K562 (cell line): ENCODE results near the gene TMEM39B. TPM values are rescaled to one million over a fixed set of nuclear protein-coding genes. Genes with fewer than 3 reads are reported as not detected.
A peak's percentile ranks its signal among the peaks of the same experiment; 100 is the strongest.

Source experiments
- CREB1 ChIP-seq, 2 experiments: sonication (generic) in 1 of 2; formaldehyde crosslinking in 1 of 2; IDR thresholded peaks; 2 replicates each; pipeline versions ENCODE4 v1.6.1 to v1.8.0; 2012 to 2022; ENCODE audit warnings: inconsistent platforms in 1 of 2, mild to moderate bottlenecking in 1 of 2, missing genetic modification reagents in 1 of 2, moderate library complexity in 1 of 2
- GTF2E2 ChIP-seq: fragments of 200-800 bp; sonication (Bioruptor generic); IDR thresholded peaks from 2 replicates; pipeline ENCODE4 v1.6.1; 2016; ENCODE audit warnings: missing genetic modification characterization, missing compliant biosample characterization
- ZNF140 ChIP-seq: fragments of 250-450 bp; sonication (Bioruptor Pico); IDR thresholded peaks from 2 replicates; pipeline ENCODE4 v1.8.0; 2021; ENCODE audit warnings: moderate library complexity, mild to moderate bottlenecking, inconsistent platforms
- polyA plus RNA-seq, 8 experiments: library from polyadenylated mRNA; depleted of rRNA in 4 of 8; stranded (reverse) in 5 of 8; unstranded in 3 of 8; fragments of >200 nt; fragmentation: Nextera tagmentation in 2 of 8; fragmentation: Illumina TruSeq in 1 of 8; extraction: Ambion mirVana in 2 of 8; extraction: Trizol in 1 of 8; gene quantifications; 2 replicates each; pipeline versions ENCODE4 v1.2.1 to v1.2.3, GENCODE V29; 2011 to 2014; ENCODE audit warnings: inconsistent platforms in 1 of 8, missing spikeins in 1 of 8
- total RNA-seq, 7 experiments: library from RNA; depleted of rRNA in 6 of 7; stranded (reverse); fragments of >200 nt in 6 of 7; fragmentation: Illumina TruSeq in 2 of 7; extraction: Trizol in 2 of 7; gene quantifications; 2 replicates each; pipeline versions ENCODE4 v1.2.1 to v1.2.3, GENCODE V29; 2011 to 2021; ENCODE audit warnings: low replicate concordance in 1 of 7
- TF ChIP-seq, protein P1 (sequence below): fragments of 450-650 bp; IDR thresholded peaks from 2 replicates; pipeline ENCODE4 v1.6.1; 2014; ENCODE audit warnings: low read depth, mild to moderate bottlenecking, moderate library complexity, borderline replicate concordance
- TF ChIP-seq, protein P2 (sequence below): fragments of 250-450 bp; sonication (Bioruptor Pico); IDR thresholded peaks from 2 replicates; pipeline ENCODE4 v1.4.0; 2020

TMEM39B gene
- total and polyA plus RNA-seq, 9 of the 15 experiments (the other 6 are each of a cell fraction or from before 2014, with no cell fraction given), result 0.92 to 28.5 (median 9.7) TPM

DNA sequence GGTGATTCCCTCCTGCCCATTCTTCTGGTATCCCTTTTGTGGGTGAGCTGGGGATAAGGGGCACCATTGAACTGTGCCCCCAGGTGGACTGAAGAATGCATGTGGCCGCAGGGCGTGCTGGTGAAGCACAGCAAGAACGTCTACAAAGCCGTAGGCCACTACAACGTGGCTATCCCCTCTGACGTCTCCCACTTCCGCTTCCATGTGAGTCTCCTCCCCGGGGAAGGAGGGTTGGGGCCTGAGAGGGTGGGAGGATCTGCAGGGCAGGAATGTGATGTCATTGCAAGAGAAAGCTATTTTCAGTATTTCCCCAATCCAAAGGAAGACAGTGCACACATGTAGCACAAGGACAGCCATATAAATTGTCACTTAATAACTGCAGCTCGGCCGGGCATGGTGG, 27.6 kb downstream of the TMEM39B start (continued):
- TF ChIP-seq, protein P1, sequence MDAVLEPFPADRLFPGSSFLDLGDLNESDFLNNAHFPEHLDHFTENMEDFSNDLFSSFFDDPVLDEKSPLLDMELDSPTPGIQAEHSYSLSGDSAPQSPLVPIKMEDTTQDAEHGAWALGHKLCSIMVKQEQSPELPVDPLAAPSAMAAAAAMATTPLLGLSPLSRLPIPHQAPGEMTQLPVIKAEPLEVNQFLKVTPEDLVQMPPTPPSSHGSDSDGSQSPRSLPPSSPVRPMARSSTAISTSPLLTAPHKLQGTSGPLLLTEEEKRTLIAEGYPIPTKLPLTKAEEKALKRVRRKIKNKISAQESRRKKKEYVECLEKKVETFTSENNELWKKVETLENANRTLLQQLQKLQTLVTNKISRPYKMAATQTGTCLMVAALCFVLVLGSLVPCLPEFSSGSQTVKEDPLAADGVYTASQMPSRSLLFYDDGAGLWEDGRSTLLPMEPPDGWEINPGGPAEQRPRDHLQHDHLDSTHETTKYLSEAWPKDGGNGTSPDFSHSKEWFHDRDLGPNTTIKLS, result no peak
- TF ChIP-seq ZNF140 (CRISPR knock-in tag), result no peak
- no peak for TF ChIP-seq CREB1 (IDR thresholded peaks at IDR 0.05)
- peak; percentile 19; the same call in 1 of the 2 replicates for TF ChIP-seq CREB1 (CRISPR knock-in tag; IDR thresholded peaks at IDR 0.05)
- TF ChIP-seq, protein P2, sequence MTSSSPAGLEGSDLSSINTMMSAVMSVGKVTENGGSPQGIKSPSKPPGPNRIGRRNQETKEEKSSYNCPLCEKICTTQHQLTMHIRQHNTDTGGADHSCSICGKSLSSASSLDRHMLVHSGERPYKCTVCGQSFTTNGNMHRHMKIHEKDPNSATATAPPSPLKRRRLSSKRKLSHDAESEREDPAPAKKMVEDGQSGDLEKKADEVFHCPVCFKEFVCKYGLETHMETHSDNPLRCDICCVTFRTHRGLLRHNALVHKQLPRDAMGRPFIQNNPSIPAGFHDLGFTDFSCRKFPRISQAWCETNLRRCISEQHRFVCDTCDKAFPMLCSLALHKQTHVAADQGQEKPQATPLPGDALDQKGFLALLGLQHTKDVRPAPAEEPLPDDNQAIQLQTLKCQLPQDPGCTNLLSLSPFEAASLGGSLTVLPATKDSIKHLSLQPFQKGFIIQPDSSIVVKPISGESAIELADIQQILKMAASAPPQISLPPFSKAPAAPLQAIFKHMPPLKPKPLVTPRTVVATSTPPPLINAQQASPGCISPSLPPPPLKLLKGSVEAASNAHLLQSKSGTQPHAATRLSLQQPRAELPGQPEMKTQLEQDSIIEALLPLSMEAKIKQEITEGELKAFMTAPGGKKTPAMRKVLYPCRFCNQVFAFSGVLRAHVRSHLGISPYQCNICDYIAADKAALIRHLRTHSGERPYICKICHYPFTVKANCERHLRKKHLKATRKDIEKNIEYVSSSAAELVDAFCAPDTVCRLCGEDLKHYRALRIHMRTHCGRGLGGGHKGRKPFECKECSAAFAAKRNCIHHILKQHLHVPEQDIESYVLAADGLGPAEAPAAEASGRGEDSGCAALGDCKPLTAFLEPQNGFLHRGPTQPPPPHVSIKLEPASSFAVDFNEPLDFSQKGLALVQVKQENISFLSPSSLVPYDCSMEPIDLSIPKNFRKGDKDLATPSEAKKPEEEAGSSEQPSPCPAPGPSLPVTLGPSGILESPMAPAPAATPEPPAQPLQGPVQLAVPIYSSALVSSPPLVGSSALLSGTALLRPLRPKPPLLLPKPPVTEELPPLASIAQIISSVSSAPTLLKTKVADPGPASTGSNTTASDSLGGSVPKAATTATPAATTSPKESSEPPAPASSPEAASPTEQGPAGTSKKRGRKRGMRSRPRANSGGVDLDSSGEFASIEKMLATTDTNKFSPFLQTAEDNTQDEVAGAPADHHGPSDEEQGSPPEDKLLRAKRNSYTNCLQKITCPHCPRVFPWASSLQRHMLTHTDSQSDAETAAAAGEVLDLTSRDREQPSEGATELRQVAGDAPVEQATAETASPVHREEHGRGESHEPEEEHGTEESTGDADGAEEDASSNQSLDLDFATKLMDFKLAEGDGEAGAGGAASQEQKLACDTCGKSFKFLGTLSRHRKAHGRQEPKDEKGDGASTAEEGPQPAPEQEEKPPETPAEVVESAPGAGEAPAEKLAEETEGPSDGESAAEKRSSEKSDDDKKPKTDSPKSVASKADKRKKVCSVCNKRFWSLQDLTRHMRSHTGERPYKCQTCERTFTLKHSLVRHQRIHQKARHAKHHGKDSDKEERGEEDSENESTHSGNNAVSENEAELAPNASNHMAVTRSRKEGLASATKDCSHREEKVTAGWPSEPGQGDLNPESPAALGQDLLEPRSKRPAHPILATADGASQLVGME (CRISPR knock-in tag), result no peak
- no peak for TF ChIP-seq GTF2E2 (tag)
- TF ChIP-seq, all 486 proteins: peak for 6
